IPS DF 4.7 (cell line): ENCODE measurements around the gene LZTS2.

Experiments
- DNase-seq: peaks from one replicate; pipeline ENCODE4 v3.0.0-alpha.2; 2013; ENCODE audit warnings: low spot score; ENCODE audit errors: extremely low read depth

LZTS2 gene

DNA sequence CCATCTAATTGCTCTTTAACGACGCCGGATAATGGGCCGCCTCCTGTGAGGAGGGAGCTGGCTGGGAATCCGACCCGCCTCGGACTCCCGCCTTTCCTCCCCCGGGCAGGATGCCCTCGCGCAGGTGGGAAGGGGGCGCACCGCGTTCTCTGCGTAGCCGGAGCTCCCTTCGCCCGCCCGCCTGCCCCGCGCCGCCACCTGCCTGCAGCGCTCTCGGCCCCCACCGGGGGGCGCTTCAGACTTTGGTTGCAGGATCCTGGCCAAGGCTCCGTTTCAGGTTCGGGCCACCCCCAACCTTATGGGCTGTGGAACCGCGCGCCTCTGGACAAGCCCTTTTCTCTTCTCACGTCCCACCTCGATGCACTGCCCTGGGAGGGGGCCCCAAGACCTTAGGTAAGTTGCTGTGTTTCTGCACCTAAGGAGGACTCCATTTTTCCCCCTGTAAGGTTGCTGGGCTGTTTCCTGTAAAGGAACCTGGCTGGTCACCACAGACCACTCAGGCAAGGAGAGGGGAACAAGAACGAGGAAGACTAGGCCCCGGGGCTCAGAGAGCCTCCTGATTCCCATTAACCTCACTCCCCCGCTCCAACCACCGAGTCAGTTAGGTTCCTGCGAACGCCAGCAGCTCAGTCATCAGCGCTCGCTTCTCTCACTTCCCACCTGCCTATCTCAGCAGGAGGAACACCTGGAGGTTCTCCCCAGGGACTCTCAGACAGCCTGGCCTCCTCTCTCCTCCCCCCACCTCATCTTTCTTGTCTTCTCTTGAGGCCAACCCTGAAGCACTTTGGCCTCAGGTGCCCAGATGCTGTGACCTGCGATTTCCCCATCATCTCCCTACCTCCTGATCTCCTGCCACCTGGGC, 50.8 kb downstream of the LZTS2 start:
- DNase-seq = no peak

DNA sequence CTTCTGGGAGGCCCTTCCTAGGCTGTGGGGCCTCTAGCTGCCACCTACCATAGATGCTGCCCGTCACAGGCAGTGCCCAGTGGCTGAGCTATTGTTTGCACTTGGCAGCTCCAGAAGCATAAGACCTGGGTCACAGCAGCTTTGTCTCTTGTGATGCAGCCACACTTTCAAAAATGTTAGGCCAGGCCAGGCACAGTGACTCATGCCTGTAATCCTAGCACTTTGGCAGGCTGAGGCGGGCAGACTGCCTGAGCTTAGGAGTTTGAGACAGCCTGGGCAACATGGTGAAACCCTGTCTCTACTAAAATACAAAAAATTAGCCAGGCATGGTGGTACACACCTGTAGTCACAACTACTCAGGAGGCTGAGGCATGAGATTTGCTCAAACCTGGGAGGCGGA, 52.7 kb downstream of the LZTS2 start:
- DNase-seq = no peak

DNA sequence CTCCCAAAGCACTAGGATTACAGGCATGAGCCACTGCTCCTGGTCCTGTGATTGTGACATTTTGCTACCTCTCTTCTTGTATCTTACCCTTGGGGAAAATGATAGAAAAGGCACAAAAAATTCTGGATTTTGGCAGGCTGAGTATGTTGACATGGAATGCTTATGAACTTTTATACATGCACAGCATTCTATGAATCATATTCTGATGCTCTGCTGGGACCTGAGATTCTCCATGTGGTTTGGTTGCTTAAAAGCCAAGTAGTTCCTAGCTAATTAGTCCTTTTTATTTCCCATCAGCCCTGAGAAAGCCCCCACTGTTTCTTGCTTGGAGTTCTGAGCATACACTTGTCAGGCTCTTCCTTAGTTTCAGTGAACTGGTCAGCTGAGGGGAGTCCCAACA, 53.9 kb downstream of the LZTS2 start:
- no peak for DNase-seq

GRCh38 chr10:101054351-101054750, 54.7 kb downstream of the LZTS2 start:
- no peak for DNase-seq

- no peak for DNase-seq
Measured at GRCh38 chr10:101054876-101055275, 55.3 kb downstream of the LZTS2 start.

GRCh38 chr10:101055411-101055810, 55.8 kb downstream of the LZTS2 start:
- no peak for DNase-seq

DNA sequence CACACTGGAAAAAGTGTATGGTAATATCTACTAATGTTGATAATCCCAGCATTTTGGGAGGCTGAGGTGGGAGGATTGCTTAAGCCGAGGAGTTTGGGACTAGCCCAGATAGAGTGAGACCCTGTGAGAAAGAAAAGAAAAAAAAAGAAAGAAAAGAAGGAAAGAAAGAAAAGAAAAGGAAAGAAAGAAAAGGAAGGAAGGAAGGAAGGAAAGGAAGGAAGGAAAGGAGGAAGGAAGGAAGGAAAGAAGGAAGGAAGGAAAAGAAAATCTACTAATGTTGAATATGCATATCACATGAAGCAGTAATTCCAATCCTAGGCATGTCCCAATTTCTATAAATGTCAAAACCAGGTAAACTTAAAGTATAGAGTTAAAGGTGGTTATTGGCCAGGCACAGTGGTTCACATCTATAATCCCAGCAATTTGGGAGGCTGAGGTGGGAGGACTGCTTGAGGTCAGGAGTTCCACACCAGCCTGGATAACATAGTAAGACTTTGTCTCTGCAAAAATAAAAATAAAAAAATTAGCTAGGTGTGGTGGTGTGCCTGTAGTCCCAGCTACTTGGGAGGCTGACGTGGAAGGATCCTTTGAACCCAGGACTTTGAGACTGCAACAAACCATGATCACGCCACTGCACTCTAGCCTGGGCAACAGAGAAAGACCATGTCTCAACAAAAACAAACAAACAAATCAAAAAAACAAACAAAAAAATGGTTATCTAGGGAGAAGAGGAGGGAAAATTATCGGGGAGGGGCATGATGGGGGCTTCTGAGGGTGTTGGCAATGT, 57.0 kb downstream of the LZTS2 start:
- DNase-seq = no peak
